ENCODE measurements around the gene LRRC72. TPM values are rescaled to one million over a fixed set of nuclear protein-coding genes. Genes with fewer than 3 reads are reported as not detected.
A peak's percentile ranks its signal among the peaks of the same experiment; 100 is the strongest.

LRRC72 gene
- total RNA-seq, 1 donor from 2014 or later: not detected

DNA sequence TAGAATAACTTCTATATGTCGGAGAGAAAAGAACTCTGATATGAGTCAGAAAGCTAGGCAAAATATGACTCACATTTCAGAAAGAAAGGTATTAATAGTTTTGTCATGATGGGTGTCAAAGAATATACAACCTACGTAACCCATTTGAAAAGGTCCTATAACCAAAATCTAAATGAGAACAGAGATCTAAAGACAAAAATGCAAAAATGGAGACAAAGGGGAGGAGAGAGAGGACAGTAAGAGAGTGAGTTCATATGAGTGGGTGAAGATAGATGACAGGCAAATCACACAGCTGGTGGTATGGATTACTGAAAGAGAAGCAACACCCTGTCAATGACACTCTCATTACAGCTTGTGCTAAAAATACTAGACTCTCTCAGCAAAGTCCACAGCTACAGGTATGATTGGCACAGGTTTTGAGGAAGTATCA is 93.4 kb downstream of the LRRC72 start:
- H3K27ac Mint-ChIP-seq: peak overlapping the region; percentile 72
- no peaks in the 10 kb centered on the region for H3K9me3 Mint-ChIP-seq
- no peak for DNase-seq (ENCODE audit: low spot score)
- H3K27me3 Mint-ChIP-seq (ENCODE audit: insufficient read depth): no peaks in the 10 kb centered on the region
- H3K4me3 Mint-ChIP-seq: peak overlapping the region; percentile 44
- H3K4me1 Mint-ChIP-seq (ENCODE audit: low read depth): peaks cover 18% of the 10 kb centered on the region
- intact Hi-C loops (cut with micrococcal nuclease): loop anchor here (1.0 to 10.0 kb wide), 4 partner anchors 25 to 515 kb away; partner anchors contain the start of gene ANKMY2
- H3K36me3 Mint-ChIP-seq (ENCODE audit: low read depth): peaks cover 12% of the 10 kb centered on the region

DNA sequence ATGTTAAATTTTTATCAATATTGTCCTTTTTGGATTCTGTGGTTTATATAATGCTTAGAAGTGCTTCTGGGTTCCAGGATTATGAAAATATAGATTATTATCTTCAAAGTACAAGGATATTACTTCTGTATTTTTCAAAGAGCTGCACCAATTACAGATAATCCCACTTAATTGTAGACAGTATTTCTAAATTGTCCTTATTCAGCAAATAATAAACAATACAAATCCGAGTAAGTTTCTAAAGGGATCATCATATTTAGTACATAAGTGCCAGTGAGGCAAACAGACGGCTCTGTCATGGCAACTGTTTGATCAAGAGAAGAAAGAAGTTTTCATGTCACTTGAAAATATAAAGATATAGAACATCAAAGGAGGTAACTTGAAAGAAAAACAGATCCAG is 99.8 kb downstream of the LRRC72 start:
- no peak for DNase-seq (ENCODE audit: low spot score)
- Mint-ChIP-seq H3K27me3 (ENCODE audit: insufficient read depth) (no peaks in the 10 kb centered on the region), H3K27ac (no peak overlapping the region), H3K4me3 (no peak overlapping the region), H3K9me3 (no peaks in the 10 kb centered on the region), H3K36me3 (ENCODE audit: low read depth) (peaks cover 3% of the 10 kb centered on the region), H3K4me1 (ENCODE audit: low read depth) (no peaks in the 10 kb centered on the region)
- intact Hi-C loops (cut with micrococcal nuclease): loop anchor here (10.0 kb wide), 1 partner anchor 508 kb away; no protein-coding TSS in a partner anchor

DNA sequence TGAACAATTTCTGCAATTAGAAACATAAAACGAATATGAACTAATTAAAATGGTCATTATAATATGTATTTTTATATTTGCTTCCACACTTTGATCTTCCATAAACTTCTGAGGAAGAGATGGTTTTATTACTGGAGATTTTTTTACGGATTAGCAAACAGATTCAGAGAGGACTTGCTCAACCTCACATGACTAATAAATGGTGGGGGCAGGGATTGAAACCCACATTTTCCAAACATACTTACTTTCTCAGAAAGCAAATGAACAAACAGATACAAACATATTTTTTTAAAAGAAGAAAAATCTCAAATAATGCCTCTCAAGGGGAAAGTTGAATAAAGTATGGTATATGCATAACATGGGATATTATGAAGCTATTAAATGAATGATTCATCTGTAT is 100.6 kb downstream of the LRRC72 start:
- Mint-ChIP-seq H3K4me1 (ENCODE audit: low read depth) (no peaks in the 10 kb centered on the region), H3K27ac (no peak overlapping the region), H3K36me3 (ENCODE audit: low read depth) (peaks cover 3% of the 10 kb centered on the region), H3K4me3 (no peak overlapping the region), H3K27me3 (ENCODE audit: insufficient read depth) (no peaks in the 10 kb centered on the region), H3K9me3 (no peaks in the 10 kb centered on the region)
- intact Hi-C loops (cut with micrococcal nuclease): loop anchor here (10.0 kb wide), 1 partner anchor 508 kb away; no protein-coding TSS in a partner anchor
- no peak for DNase-seq (ENCODE audit: low spot score)

DNA sequence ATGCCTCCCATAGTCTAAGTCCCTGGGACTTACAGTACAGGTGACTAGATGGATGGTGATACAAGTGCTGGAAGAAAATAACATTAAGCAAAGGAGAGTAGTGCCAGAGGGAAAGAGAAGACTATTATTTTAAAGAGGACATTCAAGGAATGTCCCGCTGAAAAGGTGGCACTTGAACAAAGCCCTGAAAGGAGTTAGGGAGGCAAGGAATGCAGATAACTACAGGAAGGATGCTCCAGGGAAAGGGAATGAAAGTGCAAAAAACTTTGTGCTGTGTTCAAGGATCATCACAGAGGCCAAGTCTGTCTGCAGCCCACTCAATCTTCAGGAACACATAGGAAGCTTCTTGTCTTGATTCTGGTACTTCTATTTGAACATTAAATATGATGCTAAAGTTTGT is 104.0 kb downstream of the LRRC72 start:
- Mint-ChIP-seq H3K36me3 (ENCODE audit: low read depth) (peaks cover 8% of the 10 kb centered on the region), H3K27ac (no peak overlapping the region), H3K4me3 (no peak overlapping the region), H3K9me3 (no peaks in the 10 kb centered on the region), H3K27me3 (ENCODE audit: insufficient read depth) (no peaks in the 10 kb centered on the region), H3K4me1 (ENCODE audit: low read depth) (no peaks in the 10 kb centered on the region)
- DNase-seq (ENCODE audit: low spot score): no peak
- intact Hi-C loops (cut with micrococcal nuclease): no loop called here

Other genes with a start within 250 kb of the LRRC72 start
- gene CRPPA, start 105.3 kb upstream of the LRRC72 start, total RNA-seq: 0.91 and 1.1 TPM in 2 replicates
- not detected in 2 replicates for gene SOSTDC1, start 61.1 kb upstream of the LRRC72 start, total RNA-seq
- gene ANKMY2, start 118.9 kb downstream of the LRRC72 start, total RNA-seq: 6.9 and 8.4 TPM in 2 replicates
- gene BZW2, start 119.4 kb downstream of the LRRC72 start, total RNA-seq: 94.3 and 101 TPM in 2 replicates
- gene TSPAN13, start 226.9 kb downstream of the LRRC72 start, total RNA-seq: 0.96 and 1.3 TPM in 2 replicates